GM18499 (cell line): ENCODE results near the gene CSF3.

Source experiments
- ATAC-seq: cut with Tn5 transposase; IDR thresholded peaks from one replicate; pipeline ENCODE4 v1.9.1; 2021; ENCODE audit warnings: moderate number of reproducible peaks; ENCODE audit not compliant: insufficient read depth, unreplicated experiment

The CSF3 gene

GRCh38 chr17:40058865-40059264 lies 43.6 kb downstream of the CSF3 start:
- ATAC-seq, result no peak

GRCh38 chr17:40059729-40060475 lies 44.7 kb downstream of the CSF3 start:
- ATAC-seq, result no peak

GRCh38 chr17:40060887-40061608 lies 45.8 kb downstream of the CSF3 start:
- no peak for ATAC-seq

- no peak for ATAC-seq
Measured at GRCh38 chr17:40061609-40062038, 46.4 kb downstream of the CSF3 start.

GRCh38 chr17:40062329-40063186 lies 47.3 kb downstream of the CSF3 start, which contains the start of gene THRA:
TSS of gene THRA (plus strand) at chr17:40062965. CDS start at chr17:40074489, 11,524 bp downstream.
- ATAC-seq, result no peak

GRCh38 chr17:40063187-40063771 lies 48.0 kb downstream of the CSF3 start:
- no peak for ATAC-seq

GRCh38 chr17:40063901-40064531 lies 48.8 kb downstream of the CSF3 start:
- no peak for ATAC-seq

GRCh38 chr17:40064971-40065768 lies 49.9 kb downstream of the CSF3 start:
- ATAC-seq, result no peak

- ATAC-seq, result no peak
Measured at GRCh38 chr17:40065769-40066510, 50.7 kb downstream of the CSF3 start.
